ENCODE data around the gene TRPM2. TPM values are rescaled to one million over a fixed set of nuclear protein-coding genes. Genes with fewer than 3 reads are reported as not detected.

The TRPM2 gene
- total RNA-seq, 1 experiment from 2014 or later = 28.1 TPM

DNA sequence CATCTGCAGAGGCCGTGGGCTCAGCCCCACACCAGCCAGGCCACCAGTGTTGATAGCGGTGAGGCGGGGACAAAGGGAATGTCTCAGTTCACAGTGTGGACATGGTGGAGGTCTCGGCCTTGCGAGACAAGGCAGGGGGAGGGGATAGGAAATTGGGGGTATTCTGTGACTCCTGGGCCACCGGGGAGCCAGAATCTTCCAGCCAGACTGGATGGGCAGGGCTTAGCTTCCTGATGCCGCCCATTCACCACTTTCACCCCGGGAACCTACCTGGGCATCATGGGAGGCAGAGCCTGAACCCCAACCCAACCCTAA, 107.0 kb downstream of the TRPM2 start:
- H3K36me3 ChIP-seq (ENCODE audit: control insufficient read depth in 1 of 2, insufficient read depth in 2 of 2, low read length in 2 of 2) = no peaks in the 10 kb centered on the region
- ATAC-seq = no peak
- intact Hi-C loops (cut with micrococcal nuclease) = no loop called here
- DNase-seq (ENCODE audit: low read depth, low spot score) = no peak
- H3K27me3 ChIP-seq (ENCODE audit: insufficient read depth, low read length) = no peaks in the 10 kb centered on the region
- no peak overlapping the region for H3K27ac ChIP-seq (ENCODE audit: low read depth, low read length)
- H3K79me2 ChIP-seq (ENCODE audit: insufficient read depth, low read length) = no peaks in the 10 kb centered on the region
- POLR2A ChIA-PET = no interaction called here
- no TSS peak for BruUV-seq (replicated peaks)
- H2AFZ ChIP-seq (ENCODE audit: low read depth, low read length, poor library complexity, severe bottlenecking) = no peak overlapping the region
- no peaks in the 10 kb centered on the region for H3K9me2 ChIP-seq (ENCODE audit: insufficient read depth)
- no peaks in the 10 kb centered on the region for H4K20me1 ChIP-seq (ENCODE audit: insufficient read depth)
- no peak overlapping the region for H3K4me2 ChIP-seq (ENCODE audit: low read length)
- peaks cover 6 to 10% of the 10 kb centered on the region in 2 experiments; a peak in 3 of 4 replicates for H3K4me1 ChIP-seq (ENCODE audit: control insufficient read depth in 1 of 2, insufficient read depth in 2 of 2, low read length in 2 of 2)
- no peak for TF ChIP-seq CEBPB (IDR thresholded peaks at IDR 0.05; ENCODE audit: low read depth)
- TF ChIP-seq SIN3A (IDR thresholded peaks at IDR 0.05; ENCODE audit: low read depth) = no peak
- TF ChIP-seq, protein P1, sequence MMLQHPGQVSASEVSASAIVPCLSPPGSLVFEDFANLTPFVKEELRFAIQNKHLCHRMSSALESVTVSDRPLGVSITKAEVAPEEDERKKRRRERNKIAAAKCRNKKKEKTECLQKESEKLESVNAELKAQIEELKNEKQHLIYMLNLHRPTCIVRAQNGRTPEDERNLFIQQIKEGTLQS (IDR thresholded peaks at IDR 0.05) = no peak
- TF ChIP-seq TCF7L2 (IDR thresholded peaks at IDR 0.05; ENCODE audit: borderline replicate concordance, extremely low read depth, insufficient read depth, insufficient read length) = no peak
- no peak for TF ChIP-seq POLR2A (IDR thresholded peaks at IDR 0.05; ENCODE audit: borderline replicate concordance, extremely low read depth, insufficient read depth, insufficient read length)
- TF ChIP-seq, protein P2, sequence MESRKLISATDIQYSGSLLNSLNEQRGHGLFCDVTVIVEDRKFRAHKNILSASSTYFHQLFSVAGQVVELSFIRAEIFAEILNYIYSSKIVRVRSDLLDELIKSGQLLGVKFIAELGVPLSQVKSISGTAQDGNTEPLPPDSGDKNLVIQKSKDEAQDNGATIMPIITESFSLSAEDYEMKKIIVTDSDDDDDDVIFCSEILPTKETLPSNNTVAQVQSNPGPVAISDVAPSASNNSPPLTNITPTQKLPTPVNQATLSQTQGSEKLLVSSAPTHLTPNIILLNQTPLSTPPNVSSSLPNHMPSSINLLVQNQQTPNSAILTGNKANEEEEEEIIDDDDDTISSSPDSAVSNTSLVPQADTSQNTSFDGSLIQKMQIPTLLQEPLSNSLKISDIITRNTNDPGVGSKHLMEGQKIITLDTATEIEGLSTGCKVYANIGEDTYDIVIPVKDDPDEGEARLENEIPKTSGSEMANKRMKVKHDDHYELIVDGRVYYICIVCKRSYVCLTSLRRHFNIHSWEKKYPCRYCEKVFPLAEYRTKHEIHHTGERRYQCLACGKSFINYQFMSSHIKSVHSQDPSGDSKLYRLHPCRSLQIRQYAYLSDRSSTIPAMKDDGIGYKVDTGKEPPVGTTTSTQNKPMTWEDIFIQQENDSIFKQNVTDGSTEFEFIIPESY (IDR thresholded peaks at IDR 0.05; ENCODE audit: extremely low read depth, insufficient replicate concordance, low read length) = no peak
- TF ChIP-seq EZH2phosphoT487 (IDR thresholded peaks at IDR 0.05; ENCODE audit: borderline replicate concordance) = no peak
- TF ChIP-seq, protein P3, sequence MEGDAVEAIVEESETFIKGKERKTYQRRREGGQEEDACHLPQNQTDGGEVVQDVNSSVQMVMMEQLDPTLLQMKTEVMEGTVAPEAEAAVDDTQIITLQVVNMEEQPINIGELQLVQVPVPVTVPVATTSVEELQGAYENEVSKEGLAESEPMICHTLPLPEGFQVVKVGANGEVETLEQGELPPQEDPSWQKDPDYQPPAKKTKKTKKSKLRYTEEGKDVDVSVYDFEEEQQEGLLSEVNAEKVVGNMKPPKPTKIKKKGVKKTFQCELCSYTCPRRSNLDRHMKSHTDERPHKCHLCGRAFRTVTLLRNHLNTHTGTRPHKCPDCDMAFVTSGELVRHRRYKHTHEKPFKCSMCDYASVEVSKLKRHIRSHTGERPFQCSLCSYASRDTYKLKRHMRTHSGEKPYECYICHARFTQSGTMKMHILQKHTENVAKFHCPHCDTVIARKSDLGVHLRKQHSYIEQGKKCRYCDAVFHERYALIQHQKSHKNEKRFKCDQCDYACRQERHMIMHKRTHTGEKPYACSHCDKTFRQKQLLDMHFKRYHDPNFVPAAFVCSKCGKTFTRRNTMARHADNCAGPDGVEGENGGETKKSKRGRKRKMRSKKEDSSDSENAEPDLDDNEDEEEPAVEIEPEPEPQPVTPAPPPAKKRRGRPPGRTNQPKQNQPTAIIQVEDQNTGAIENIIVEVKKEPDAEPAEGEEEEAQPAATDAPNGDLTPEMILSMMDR (IDR thresholded peaks at IDR 0.05 in 2 of 3, conservative IDR thresholded peaks at IDR 0.05 in 1 of 3; ENCODE audit: borderline replicate concordance in 1 of 3, insufficient read depth in 1 of 3, low read depth in 2 of 3, low read length in 2 of 3) = no peak
- TF ChIP-seq, protein P4, sequence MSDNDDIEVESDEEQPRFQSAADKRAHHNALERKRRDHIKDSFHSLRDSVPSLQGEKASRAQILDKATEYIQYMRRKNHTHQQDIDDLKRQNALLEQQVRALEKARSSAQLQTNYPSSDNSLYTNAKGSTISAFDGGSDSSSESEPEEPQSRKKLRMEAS (IDR thresholded peaks at IDR 0.05) = no peak
- no peak for TF ChIP-seq RAD21 (IDR thresholded peaks at IDR 0.05; ENCODE audit: low read depth)
- no peaks in the 10 kb centered on the region for H3K9me3 ChIP-seq (ENCODE audit: control insufficient read depth in 1 of 2, insufficient read depth in 1 of 2, low read depth in 1 of 2, low read length in 2 of 2)
- CTCF ChIA-PET = no interaction called here
- RAD21 ChIA-PET (ENCODE audit: low non-redundant PET in 1 of 2, low total read pairs in 2 of 2, uncharacterized antibody in 2 of 2, unreplicated experiment in 2 of 2) = no interaction called here
- H3K9ac ChIP-seq (ENCODE audit: low read length) = no peak overlapping the region
- no peak overlapping the region for H3K4me3 ChIP-seq (replicated peaks in 1 of 2; ENCODE audit: low read depth in 1 of 2, low read length in 2 of 2)
